ENCODE data around the gene PPP1R12C.
"Not testable (repeated sequence)": the region's sequence is repeated elsewhere in the genome, so short reads cannot be mapped to it uniquely, and the experiment has no call there.

Gene PPP1R12C

DNA sequence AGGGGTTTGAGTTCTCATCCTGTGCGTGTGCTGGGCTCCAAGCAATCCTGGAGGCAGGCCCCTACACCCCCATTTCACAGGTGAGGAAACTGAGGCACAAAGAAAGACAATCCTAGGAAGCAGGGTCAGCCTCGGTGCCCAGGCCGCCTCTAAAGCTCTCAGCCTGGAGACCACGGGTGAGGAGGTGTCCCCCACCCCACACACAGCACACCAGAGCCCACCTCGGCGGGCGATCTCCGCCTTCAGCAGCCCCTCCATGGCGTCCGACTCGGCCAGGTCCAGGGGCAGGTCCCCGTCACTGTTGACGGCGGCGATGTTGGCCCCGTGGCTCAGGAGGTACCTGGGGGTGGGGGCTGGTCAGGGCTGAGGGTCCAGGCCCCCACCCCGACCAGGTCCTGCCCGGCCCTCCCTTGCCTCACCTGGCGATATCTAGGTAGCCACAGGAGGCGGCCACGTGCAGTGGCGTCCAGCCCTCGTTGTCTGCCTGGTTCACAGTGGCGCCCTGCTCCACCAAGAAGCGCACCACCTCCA lies 5.1 kb downstream of the PPP1R12C start:
- Histone ChIP-seq H3K4me1 (ENCODE audit: control insufficient read depth in 5 of 5, insufficient read depth in 5 of 5, low read length in 5 of 5) (peaks cover 10 to 51% (median 45%) of the 10 kb centered on the region in 5 donors), H3K4me3 (ENCODE audit: low read depth in 1 of 5, low read length in 5 of 5) (no peak overlapping the region), H3K9ac (ENCODE audit: low read length in 5 of 5) (peak overlapping the region in 1 of 5 donors; percentile 71)

GRCh38 chr19:55111238-55111831 lies 6.1 kb downstream of the PPP1R12C start:
- H3K9me3 ChIP-seq (ENCODE audit: control insufficient read depth in 5 of 5, low read length in 5 of 5): no peaks in the 10 kb centered on the region
- H3K27me3 ChIP-seq (ENCODE audit: control insufficient read depth in 5 of 5, insufficient read depth in 4 of 5, low read length in 5 of 5): no peaks in the 10 kb centered on the region
- peak overlapping the region in 2 of 5 donors; percentile 19 to 35 for H3K9ac ChIP-seq (ENCODE audit: low read length in 5 of 5)
- H3K4me3 ChIP-seq (ENCODE audit: low read depth in 1 of 5, low read length in 5 of 5): no peak overlapping the region
- peak overlapping the region; percentile 37 for H3K27ac ChIP-seq (ENCODE audit: low read depth, low read length)
- H3K36me3 ChIP-seq (ENCODE audit: control insufficient read depth in 5 of 5, insufficient read depth in 5 of 5, low read length in 5 of 5): peaks cover 0 to 34% (median 29%) of the 10 kb centered on the region in 5 donors
- peaks cover 10 to 44% (median 38%) of the 10 kb centered on the region in 5 donors for H3K4me1 ChIP-seq (ENCODE audit: control insufficient read depth in 5 of 5, insufficient read depth in 5 of 5, low read length in 5 of 5)

More for the DNA sequence above, 5.1 kb downstream of the PPP1R12C start:
- H3K36me3 ChIP-seq (ENCODE audit: control insufficient read depth in 5 of 5, insufficient read depth in 5 of 5, low read length in 5 of 5): peaks cover 0 to 29% (median 26%) of the 10 kb centered on the region in 5 donors
- no peak overlapping the region for H3K27ac ChIP-seq (ENCODE audit: low read depth, low read length)
- no peaks in the 10 kb centered on the region for H3K9me3 ChIP-seq (ENCODE audit: control insufficient read depth in 5 of 5, low read length in 5 of 5)
- no peaks in the 10 kb centered on the region for H3K27me3 ChIP-seq (ENCODE audit: control insufficient read depth in 5 of 5, insufficient read depth in 4 of 5, low read length in 5 of 5)

GRCh38 chr19:55109527-55110291 lies 7.7 kb downstream of the PPP1R12C start:
- Histone ChIP-seq H3K9ac (ENCODE audit: low read length in 5 of 5) (no peak overlapping the region), H3K4me1 (ENCODE audit: control insufficient read depth in 5 of 5, insufficient read depth in 5 of 5, low read length in 5 of 5) (peaks cover 5 to 30% (median 21%) of the 10 kb centered on the region in 5 donors), H3K27ac (ENCODE audit: low read depth, low read length) (no peak overlapping the region), H3K36me3 (ENCODE audit: control insufficient read depth in 5 of 5, insufficient read depth in 5 of 5, low read length in 5 of 5) (peaks cover 0 to 41% (median 34%) of the 10 kb centered on the region in 5 donors), H3K9me3 (ENCODE audit: control insufficient read depth in 5 of 5, low read length in 5 of 5) (no peaks in the 10 kb centered on the region), H3K4me3 (ENCODE audit: low read depth in 1 of 5, low read length in 5 of 5) (no peak overlapping the region), H3K27me3 (ENCODE audit: control insufficient read depth in 5 of 5, insufficient read depth in 4 of 5, low read length in 5 of 5) (no peaks in the 10 kb centered on the region)

- peaks cover 2 to 48% (median 41%) of the 10 kb centered on the region in 5 donors for H3K36me3 ChIP-seq (ENCODE audit: control insufficient read depth in 5 of 5, insufficient read depth in 5 of 5, low read length in 5 of 5)
- not testable (repeated sequence) for H3K4me3 ChIP-seq (ENCODE audit: low read depth in 1 of 5, low read length in 5 of 5); H3K27ac ChIP-seq (ENCODE audit: low read depth, low read length); H3K4me1 ChIP-seq (ENCODE audit: control insufficient read depth in 5 of 5, insufficient read depth in 5 of 5, low read length in 5 of 5); H3K27me3 ChIP-seq (ENCODE audit: control insufficient read depth in 5 of 5, insufficient read depth in 4 of 5, low read length in 5 of 5); H3K9ac ChIP-seq (ENCODE audit: low read length in 5 of 5); H3K9me3 ChIP-seq (ENCODE audit: control insufficient read depth in 5 of 5, low read length in 5 of 5)
Measured at GRCh38 chr19:55107252-55107651, 10.2 kb downstream of the PPP1R12C start.

GRCh38 chr19:55106591-55106990 lies 10.8 kb downstream of the PPP1R12C start:
- Histone ChIP-seq H3K27ac (ENCODE audit: low read depth, low read length) (no peak overlapping the region), H3K9me3 (ENCODE audit: control insufficient read depth in 5 of 5, low read length in 5 of 5) (peaks cover 0 to 4% (median 4%) of the 10 kb centered on the region in 5 donors), H3K9ac (ENCODE audit: low read length in 5 of 5) (no peak overlapping the region), H3K4me3 (ENCODE audit: low read depth in 1 of 5, low read length in 5 of 5) (no peak overlapping the region), H3K27me3 (ENCODE audit: control insufficient read depth in 5 of 5, insufficient read depth in 4 of 5, low read length in 5 of 5) (no peaks in the 10 kb centered on the region), H3K36me3 (ENCODE audit: control insufficient read depth in 5 of 5, insufficient read depth in 5 of 5, low read length in 5 of 5) (peaks cover 2 to 51% (median 44%) of the 10 kb centered on the region in 5 donors), H3K4me1 (ENCODE audit: control insufficient read depth in 5 of 5, insufficient read depth in 5 of 5, low read length in 5 of 5) (peaks cover 0 to 4% (median 0%) of the 10 kb centered on the region in 5 donors)

DNA sequence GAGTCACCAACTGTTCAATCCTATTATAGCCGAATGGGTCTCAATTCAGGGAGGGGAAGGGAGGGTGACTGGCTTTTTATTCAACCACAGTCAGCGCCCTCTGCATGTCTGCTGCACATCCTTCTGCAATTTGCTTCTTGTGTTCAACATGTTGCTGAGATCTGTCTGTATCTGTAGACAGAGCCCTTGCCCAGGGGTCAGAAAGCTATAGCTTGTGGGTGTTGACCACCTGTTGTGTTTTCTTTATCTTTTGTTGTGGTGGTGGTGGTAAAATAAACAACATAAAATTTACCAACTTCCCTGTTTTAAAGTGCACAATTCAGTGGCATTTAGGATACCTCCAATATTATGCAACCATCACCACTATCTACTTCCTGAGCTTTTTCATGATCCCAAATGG lies 12.2 kb downstream of the PPP1R12C start:
- peaks cover 2 to 59% (median 45%) of the 10 kb centered on the region in 5 donors for H3K36me3 ChIP-seq (ENCODE audit: control insufficient read depth in 5 of 5, insufficient read depth in 5 of 5, low read length in 5 of 5)
- H3K27me3 ChIP-seq (ENCODE audit: control insufficient read depth in 5 of 5, insufficient read depth in 4 of 5, low read length in 5 of 5): no peaks in the 10 kb centered on the region
- no peak overlapping the region for H3K4me3 ChIP-seq (ENCODE audit: low read depth in 1 of 5, low read length in 5 of 5)
- H3K27ac ChIP-seq (ENCODE audit: low read depth, low read length): no peak overlapping the region
- no peaks in the 10 kb centered on the region for H3K4me1 ChIP-seq (ENCODE audit: control insufficient read depth in 5 of 5, insufficient read depth in 5 of 5, low read length in 5 of 5)
- H3K9me3 ChIP-seq (ENCODE audit: control insufficient read depth in 5 of 5, low read length in 5 of 5): peaks cover 0 to 4% (median 4%) of the 10 kb centered on the region in 5 donors
- no peak overlapping the region for H3K9ac ChIP-seq (ENCODE audit: low read length in 5 of 5)

GRCh38 chr19:55103190-55103589 lies 14.2 kb downstream of the PPP1R12C start:
- Histone ChIP-seq H3K4me1 (ENCODE audit: control insufficient read depth in 5 of 5, insufficient read depth in 5 of 5, low read length in 5 of 5) (peaks cover 0 to 7% (median 0%) of the 10 kb centered on the region in 5 donors), H3K36me3 (ENCODE audit: control insufficient read depth in 5 of 5, insufficient read depth in 5 of 5, low read length in 5 of 5) (peaks cover 2 to 63% (median 46%) of the 10 kb centered on the region in 5 donors), H3K9me3 (ENCODE audit: control insufficient read depth in 5 of 5, low read length in 5 of 5) (peaks cover 0 to 4% (median 4%) of the 10 kb centered on the region in 5 donors), H3K27me3 (ENCODE audit: control insufficient read depth in 5 of 5, insufficient read depth in 4 of 5, low read length in 5 of 5) (no peaks in the 10 kb centered on the region), H3K27ac (ENCODE audit: low read depth, low read length) (no peak overlapping the region), H3K4me3 (ENCODE audit: low read depth in 1 of 5, low read length in 5 of 5) (no peak overlapping the region), H3K9ac (ENCODE audit: low read length in 5 of 5) (no peak overlapping the region)

DNA sequence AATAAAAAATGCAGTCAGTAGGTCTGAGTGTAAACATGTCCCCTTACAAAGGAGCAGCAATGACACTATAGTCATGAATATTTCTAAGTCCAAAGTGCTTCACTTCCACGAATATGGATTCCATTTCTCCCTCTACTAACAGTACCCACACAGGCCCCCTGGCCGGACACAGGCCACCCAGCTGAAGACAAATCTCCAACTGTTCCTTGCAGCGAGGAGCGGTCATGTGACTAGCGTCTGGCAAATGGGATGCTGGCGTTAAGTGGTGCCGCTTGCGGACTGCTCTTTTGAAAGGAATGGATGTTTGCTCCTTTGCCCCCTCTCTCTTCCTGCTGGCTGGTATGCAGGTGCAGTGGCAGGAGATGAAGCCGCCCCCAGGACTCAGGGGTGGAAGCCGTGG lies 16.2 kb downstream of the PPP1R12C start:
- H3K36me3 ChIP-seq (ENCODE audit: control insufficient read depth in 5 of 5, insufficient read depth in 5 of 5, low read length in 5 of 5): peaks cover 2 to 65% (median 47%) of the 10 kb centered on the region in 5 donors
- no peak overlapping the region for H3K27ac ChIP-seq (ENCODE audit: low read depth, low read length)
- H3K9me3 ChIP-seq (ENCODE audit: control insufficient read depth in 5 of 5, low read length in 5 of 5): peaks cover 0 to 4% (median 4%) of the 10 kb centered on the region in 5 donors
- H3K4me3 ChIP-seq (ENCODE audit: low read depth in 1 of 5, low read length in 5 of 5): no peak overlapping the region
- H3K27me3 ChIP-seq (ENCODE audit: control insufficient read depth in 5 of 5, insufficient read depth in 4 of 5, low read length in 5 of 5): no peaks in the 10 kb centered on the region
- H3K9ac ChIP-seq (ENCODE audit: low read length in 5 of 5): no peak overlapping the region
- peaks cover 0 to 7% (median 0%) of the 10 kb centered on the region in 5 donors for H3K4me1 ChIP-seq (ENCODE audit: control insufficient read depth in 5 of 5, insufficient read depth in 5 of 5, low read length in 5 of 5)

- H3K4me3 ChIP-seq (ENCODE audit: low read depth in 1 of 5, low read length in 5 of 5): no peak overlapping the region
- peaks cover 0 to 7% (median 0%) of the 10 kb centered on the region in 5 donors for H3K4me1 ChIP-seq (ENCODE audit: control insufficient read depth in 5 of 5, insufficient read depth in 5 of 5, low read length in 5 of 5)
- H3K36me3 ChIP-seq (ENCODE audit: control insufficient read depth in 5 of 5, insufficient read depth in 5 of 5, low read length in 5 of 5): peaks cover 2 to 73% (median 52%) of the 10 kb centered on the region in 5 donors
- H3K9me3 ChIP-seq (ENCODE audit: control insufficient read depth in 5 of 5, low read length in 5 of 5): peaks cover 0 to 4% (median 4%) of the 10 kb centered on the region in 5 donors
- no peak overlapping the region for H3K27ac ChIP-seq (ENCODE audit: low read depth, low read length)
- H3K9ac ChIP-seq (ENCODE audit: low read length in 5 of 5): no peak overlapping the region
- H3K27me3 ChIP-seq (ENCODE audit: control insufficient read depth in 5 of 5, insufficient read depth in 4 of 5, low read length in 5 of 5): no peaks in the 10 kb centered on the region
Measured at GRCh38 chr19:55099557-55100506, 17.6 kb downstream of the PPP1R12C start.
